ENCODE results near the gene YIPF4.
"Not testable (repeated sequence)": the region's sequence is repeated elsewhere in the genome, so short reads cannot be mapped to it uniquely, and the experiment has no call there.

YIPF4 gene

DNA sequence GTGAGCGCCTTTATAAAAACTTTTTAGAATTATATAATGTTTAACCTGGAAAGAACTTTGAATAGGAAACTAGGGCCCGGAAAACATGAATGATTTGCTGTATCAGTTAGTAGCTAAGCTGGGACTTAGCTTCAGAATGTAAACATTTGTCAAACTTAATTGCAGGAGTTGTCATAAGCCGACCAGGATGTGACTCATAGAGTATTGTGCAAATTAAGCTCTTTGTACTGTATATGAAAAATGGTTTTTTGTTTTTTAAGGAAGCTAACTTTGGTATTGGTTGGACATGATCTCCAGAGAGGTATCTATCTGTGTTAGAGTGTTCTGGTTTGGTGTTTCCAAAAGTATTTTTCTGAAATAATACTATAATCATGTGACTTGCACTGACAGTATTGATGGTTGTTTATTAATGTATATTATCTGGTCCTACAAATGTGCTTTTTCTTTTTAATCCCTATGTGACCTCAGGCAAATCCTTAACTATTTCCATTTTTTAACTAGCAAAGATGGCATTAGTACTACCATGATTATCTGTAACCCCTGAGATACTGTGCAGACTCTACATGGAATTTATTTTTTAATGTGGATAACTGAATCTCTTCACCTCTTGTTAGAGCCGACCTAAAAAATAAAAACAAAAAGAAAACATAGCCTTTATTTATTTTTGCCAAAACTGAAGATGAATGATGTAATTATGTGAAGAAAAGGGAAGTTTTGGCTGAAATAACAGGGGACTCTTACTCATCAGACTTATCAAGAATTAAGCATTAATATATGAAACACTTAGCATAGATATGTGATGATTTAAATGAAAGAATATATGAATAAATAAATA lies 11.7 kb downstream of the YIPF4 start:
- no peak for DNase-seq (ENCODE audit: low read depth in 2 of 2)

DNA sequence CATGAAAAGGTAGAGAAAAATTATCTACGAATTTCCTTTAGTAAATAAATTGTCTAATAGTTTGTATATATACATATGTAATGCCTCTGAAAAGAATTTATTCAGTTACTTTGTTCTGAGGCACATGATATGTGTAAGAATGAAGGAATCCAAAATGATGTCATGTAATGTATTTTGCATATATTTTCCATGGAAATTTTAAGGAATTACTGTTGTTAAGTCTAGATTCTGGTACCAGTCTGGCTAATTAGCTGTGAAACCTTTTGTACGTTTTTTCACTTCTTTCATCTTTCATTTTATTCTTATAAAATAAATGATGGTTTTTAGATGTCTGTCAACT lies 12.3 kb downstream of the YIPF4 start:
- DNase-seq (ENCODE audit: low read depth in 2 of 2) = no peak

DNA sequence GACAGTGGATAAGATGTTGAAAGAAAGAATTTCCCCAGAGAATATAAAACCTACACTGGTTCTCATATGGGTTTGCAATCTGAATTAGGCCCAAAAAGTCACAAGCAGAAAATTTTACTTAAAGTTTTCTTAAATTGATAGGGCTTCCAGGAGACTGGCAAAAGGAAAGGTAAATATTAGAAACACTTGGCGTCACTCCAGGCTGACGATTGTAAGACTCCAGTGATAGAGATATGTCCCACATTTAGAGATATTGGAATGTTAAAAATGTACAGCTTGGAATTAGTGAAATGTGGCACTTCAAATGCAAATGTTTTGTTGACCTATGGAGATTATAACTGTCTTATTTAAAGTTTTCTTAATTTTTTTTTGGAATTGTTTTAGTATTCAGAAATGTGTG lies 14.0 kb downstream of the YIPF4 start:
- no peak for DNase-seq (ENCODE audit: low read depth in 2 of 2)

DNA sequence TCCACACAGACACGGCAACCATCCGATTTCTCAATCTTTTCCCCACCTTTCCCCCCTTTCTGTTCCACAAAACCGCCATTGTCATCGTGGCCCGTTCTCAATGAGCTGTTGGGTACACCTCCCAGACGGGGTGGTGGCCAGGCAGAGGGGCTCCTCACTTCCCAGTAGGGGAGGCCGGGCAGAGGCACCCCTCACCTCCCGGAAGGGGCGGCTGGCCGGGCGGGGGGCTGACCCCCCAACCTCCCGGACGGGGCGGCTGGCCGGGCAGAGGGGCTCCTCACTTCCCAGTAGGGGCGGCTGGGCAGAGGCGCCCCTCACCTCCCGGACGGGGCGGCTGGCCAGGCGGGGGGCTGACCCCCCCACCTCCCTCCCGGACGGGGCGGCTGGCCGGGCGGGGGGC lies 15.8 kb downstream of the YIPF4 start:
- DNase-seq (ENCODE audit: low read depth in 2 of 2) = not testable (repeated sequence)

DNA sequence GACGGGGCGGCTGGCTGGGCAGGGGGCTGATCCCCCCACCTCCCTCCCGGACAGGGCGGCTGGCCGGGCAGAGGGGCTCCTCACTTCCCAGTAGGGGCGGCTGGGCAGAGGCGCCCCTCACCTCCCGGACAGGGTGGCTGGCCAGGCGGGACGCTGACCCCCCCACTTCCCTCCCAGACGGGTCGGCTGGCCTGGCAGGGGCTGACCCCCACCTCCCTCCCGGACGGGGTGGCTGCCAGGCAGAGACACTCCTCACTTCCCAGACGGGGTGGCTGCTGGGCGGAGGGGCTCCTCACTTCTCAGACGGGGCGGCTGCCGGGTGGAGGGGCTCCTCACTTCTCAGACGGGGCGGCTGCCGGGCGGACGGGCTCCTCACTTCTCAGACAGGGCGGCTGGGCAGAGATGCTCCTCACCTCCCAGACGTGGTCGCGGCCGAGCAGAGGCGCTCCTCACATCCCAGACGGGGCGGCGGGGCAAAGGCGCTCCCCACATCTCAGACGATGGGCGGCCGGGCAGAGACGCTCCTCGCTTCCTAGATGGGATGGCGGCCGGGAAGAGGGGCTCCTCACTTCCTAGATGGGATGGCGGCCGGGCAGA lies 16.4 kb downstream of the YIPF4 start:
- DNase-seq (ENCODE audit: low read depth in 2 of 2) = not testable (repeated sequence)

DNA sequence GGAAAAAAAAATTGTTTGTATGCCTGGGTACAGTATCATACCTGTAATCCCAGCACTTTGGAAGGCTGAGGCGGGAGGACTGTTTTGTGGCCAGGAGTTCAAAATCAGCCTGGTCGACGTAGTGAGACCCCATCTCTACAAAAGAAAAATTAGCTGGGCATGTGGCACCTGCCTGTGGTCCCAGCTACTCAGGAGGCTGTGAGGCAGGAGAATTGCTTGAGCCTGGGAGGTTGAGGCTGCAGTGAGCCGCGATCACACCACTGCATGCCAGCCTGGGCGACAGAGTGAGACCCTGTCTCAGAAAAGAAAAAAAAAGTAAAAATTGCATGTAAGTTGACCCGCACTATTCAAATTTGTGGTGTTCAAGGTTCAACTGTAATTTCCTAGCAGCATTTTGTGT lies 32.9 kb downstream of the YIPF4 start:
- no peak for DNase-seq (ENCODE audit: low read depth in 2 of 2)

DNA sequence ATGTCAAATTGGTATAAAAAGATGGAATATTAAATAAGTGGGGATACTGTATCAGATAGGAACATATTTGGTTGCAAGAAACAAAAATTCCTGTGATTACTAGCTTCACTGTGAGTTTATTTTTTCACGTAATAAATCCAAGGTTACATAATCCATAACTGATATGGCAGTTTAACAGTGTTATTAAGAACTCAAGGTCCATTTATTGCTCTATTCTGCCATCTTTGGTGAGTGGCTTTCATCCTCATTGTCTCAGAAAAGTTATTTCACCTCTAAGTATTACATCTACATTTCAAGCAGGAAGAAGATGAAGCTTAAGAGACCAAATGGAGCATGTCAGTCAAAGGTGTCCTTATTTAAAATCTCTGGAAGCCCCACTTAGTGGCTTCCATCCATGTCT lies 37.2 kb downstream of the YIPF4 start:
- DNase-seq (ENCODE audit: low read depth in 2 of 2) = no peak

DNA sequence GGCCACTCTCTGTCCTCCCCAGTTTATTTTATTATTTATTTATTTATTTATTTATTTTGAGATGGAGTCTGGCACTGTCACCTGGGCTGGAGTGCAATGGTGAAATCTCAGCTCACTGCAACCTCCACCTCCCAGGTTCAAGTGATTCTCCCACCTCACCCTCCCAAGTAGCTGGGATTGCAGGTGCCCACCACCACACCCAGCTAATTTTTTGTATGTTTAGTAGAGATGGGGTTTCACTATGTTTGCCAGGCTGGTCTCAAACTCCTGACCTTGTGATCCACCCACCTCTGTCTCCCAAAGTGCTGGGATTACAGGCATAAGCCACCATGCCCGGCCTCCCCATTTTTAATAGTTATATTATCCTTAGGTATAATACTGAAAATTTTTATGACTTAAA lies 51.0 kb downstream of the YIPF4 start:
- DNase-seq (ENCODE audit: low read depth in 2 of 2) = not testable (repeated sequence)

DNA sequence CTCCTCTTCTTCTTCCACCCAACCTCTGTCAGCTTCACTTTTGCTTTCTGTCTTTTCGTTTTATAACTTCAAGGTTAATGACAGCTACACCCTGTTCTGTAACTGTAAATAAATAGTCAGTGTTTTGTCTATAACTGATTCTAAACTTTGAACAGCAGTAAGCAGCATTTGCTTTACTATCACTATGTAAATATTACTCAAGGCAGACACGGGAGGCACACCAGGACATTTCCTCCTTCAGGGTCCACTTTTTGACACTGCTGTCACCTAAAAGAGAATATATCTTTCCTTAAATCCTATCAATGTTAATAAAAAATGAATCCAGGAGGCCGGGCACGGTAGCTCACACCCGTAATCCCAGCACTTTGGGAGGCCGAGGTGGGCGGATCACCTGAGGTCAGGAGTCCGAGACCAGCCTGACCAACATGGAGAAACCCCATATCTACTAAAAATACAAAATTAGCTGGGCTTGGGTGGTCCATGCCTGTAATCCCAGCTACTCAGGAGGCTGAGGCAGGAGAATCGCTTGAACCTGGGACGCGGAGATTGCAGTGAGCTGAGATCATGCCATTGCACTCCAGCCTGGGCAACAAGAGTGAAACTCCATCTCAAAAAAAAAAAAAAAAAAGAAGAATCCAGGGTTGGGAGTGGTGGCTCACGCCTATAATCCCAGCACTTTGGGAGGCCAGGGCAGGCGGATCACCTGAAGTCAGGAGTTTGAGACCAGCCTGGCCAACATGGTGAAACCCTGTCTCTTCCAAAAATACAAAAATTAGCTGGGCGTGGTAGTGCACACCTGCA lies 51.7 kb downstream of the YIPF4 start:
- not testable (repeated sequence) for DNase-seq (ENCODE audit: low read depth in 2 of 2)

DNA sequence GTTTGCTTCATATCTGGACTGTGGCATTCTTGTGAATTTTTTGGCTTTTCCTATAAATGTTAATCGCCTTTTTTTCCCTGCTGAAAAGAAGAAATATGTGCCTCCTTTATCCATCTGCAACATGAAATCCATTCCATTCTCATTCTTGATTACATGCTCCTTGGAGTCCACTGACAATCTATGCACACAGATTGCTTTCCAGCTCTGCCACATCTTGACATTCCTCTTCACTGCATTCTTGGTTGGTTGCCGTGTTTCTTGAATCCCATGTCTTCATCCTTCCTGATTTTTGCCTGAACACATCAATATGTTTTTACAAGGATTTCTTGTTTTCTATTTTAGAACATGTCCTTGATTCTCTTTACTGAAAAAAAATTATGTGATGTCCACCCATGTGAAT lies 52.4 kb downstream of the YIPF4 start:
- no peak for DNase-seq (ENCODE audit: low read depth in 2 of 2)

DNA sequence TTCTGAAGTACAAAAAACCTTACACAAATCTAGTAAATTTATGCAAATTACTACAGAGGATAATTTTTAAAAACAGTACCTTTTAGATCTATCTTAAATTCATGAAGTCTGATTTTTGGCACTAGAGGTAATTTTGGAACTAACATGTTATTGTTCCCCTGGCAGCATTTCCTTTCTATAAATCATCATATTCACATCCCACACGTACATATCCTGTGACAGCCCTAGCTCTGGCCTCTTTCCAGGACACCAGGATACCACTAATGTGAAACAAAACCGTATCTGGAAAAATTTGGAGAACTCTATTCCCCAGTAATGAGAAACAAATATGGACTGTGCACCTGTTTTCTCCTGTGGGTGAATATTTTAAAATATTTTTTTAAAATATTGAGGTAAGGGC lies 65.1 kb downstream of the YIPF4 start:
- DNase-seq (ENCODE audit: low read depth in 2 of 2) = no peak

DNA sequence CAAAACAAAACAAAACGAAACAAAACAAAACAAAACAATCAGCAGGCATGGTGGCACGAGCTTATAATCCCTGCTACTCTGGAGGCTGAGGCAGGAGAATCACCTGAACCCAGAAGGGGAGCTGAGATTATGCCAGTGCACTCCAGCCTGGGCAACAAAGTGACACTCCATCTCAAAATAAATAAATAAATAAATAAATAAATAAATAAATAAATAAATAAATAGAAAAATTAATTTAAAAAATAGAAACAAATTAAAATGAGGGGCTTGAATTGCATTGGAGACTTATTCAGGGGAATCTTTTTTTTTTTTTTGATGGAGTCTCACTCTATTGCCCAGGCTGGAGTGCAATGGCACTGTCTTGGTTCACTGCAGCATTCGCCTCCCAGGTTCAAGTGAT lies 73.1 kb downstream of the YIPF4 start:
- not testable (repeated sequence) for DNase-seq (ENCODE audit: low read depth in 2 of 2)

DNA sequence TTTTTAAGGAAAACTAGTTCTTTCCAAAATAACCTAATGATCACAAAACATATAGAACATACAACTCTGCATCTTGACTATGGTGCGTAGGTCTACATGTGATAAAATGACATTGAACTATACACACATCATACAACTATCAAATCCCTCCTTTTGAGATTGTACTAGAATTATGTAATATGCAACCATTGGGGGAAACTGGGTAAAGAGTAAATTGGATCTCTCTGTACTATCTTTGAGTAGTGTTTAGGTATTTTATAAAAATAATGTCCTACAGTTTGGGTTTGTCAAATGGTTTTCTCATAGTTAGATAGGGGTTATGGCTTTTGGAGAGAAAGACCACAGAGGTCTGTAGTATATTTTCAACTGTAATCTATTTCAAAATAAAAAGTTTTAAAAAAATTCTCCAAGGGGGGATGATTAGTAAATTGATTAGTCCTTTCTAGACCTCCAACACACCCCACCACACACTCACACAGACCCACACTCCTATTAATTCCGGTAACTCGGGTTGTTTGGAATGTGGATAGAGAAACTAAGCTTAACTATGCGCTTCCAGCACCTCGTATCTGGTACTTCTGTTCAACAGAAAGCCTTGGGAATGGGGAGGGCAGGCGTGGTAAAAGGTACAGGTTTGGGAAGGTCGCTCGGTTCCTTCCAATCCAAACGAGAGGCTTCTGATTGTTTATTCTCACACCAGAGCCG lies 78.4 kb downstream of the YIPF4 start:
- no peak for DNase-seq (ENCODE audit: low read depth in 2 of 2)

DNA sequence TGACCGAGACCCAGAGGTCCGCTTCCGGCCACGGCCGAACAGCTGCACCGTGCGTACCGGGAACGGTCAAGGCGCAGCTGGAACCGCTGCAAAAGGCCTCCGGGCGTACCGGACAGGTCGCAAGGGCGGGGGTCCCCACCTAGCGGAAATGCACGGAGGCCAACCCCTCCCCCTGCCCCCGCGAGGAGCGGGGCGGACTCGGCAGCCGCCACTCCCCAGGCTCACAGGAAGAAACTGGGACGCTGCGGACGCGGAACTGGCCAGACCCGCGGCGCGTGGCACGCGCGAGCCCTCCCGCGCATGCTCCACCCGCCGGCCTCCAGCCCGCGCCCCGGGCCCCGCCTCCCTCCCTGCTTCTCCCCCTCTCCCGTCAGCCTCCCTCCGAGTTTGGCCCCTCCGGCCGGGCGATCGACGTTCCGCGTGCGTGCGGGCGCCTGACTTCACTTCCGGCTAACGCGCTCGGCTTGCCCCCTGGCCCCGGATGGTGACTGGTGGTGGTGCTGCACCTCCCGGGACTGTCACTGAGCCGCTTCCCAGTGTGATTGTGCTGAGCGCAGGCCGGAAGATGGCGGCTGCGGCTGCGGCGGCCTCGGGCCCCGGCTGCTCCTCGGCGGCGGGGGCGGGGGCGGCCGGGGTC lies 79.1 kb downstream of the YIPF4 start, which contains the start of gene BIRC6:
Gene BIRC6 (plus strand): TSS at position 343 of the 637 bp plus-strand sequence. CDS start 139 bp downstream, at position 482.
- peak; percentile 78 to 95 for DNase-seq (ENCODE audit: low read depth in 2 of 2)

DNA sequence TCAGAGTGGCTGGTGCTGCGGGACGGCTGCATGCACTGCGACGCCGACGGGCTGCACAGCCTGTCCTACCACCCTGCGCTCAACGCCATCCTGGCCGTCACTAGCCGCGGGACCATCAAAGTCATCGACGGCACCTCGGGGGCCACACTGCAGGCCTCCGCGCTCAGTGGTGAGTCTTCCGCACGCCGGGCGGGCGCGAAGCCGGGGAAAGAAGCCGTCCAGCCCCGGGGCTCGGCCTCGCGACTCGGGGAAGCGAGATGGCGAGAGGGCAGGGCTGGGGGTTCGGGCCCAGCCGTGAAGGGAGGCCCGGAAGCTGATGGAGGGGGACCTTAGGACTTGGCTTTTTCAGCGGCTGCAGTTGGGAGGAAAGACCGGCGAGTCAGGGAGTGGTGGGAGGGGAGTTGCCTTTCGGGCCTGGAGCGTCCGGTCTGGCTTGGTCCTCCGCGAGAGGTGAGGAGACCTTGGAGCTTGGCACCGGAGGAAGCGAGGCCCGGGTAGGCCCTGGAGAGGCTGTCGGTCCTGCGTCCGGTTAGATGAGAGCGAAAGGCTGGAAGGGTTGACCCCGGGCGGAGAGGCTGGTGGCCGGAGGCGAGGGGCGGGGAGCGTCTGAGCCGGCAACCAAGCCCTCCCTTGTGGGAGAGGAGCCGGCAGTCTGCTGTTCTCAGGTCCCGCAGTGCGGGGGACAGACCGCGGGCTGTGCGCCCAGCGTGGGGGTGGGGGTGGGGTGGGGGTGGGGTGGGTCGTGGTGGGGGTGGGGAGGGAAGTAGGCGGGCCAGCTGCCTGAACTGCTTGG lies 79.8 kb downstream of the YIPF4 start:
- DNase-seq (ENCODE audit: low read depth in 2 of 2) = peak; percentile 8 to 26

DNA sequence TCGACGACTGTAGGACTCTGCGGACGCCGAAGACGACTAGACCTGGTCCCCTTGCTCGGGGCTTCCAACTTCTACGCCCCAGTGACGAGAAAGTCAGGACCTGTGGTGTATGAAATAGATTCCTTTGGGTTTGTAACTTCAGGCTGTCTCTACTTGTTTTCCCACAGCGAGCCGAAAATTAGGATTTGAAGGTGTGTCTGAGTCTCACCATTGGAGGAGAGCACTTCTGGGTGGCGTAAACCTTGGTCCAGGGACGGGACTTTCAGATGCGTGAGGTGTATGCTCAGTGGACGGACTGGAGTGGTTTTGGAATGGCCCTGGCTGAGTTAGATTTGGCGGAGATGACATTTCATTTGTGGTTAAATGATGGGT lies 80.4 kb downstream of the YIPF4 start:
- DNase-seq (ENCODE audit: low read depth in 2 of 2) = no peak

DNA sequence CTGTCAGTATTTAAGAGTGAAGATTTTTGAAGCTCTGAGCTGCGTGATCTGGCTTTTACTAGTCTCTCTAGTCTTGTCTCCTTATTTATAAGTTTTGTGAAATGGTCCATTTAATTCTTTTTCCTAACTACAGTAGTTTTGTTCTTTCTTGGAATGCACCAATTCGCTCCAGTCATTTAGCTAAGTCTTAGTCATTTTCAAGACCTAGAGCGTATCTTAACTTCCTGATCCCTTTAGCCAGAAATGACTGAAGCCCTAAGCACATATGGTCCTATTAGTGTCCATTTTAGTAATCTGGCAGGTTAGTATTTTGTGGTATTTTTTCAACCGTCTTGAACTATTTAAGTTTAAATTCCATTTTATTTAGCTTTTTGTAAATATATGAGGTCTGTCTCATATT lies 82.7 kb downstream of the YIPF4 start:
- no peak for DNase-seq (ENCODE audit: low read depth in 2 of 2)

DNA sequence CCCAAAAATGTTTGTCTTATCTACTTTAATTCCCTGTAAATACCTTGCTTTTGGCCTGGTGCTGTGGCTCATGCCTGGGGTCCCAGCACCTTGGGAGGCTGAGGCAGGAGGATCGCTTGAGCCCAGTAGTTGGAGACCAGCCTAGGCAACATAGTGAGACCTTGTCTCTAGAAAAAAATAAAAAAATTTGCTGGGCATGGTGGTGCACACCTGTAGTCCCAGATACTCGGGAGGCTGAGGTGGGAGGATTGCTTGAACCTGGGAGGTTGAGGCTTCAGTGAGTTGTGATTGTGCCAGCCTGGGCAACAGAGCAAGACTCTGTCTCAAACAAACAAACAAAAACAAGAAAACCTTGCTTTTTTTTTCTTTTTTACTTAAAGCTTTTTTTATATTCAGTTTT lies 85.3 kb downstream of the YIPF4 start:
- not testable (repeated sequence) for DNase-seq (ENCODE audit: low read depth in 2 of 2)

DNA sequence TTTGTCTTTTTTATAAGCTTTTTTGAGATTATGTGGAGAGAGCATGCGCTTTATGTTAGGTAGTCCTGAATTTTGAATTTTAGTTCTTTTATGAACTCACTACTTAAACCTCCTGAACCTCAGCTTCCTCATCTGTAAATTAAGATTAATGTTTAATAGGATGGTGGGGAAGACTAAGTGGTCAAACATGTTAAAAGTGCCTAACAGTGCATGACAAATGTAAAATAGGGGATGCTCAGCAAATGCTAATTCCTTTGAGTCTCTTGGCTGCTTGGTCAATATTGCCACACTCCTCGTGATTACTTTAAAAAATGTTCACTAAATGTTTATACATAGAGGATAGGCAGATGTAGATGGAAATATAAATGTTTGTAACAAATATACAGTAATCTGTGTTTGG lies 85.9 kb downstream of the YIPF4 start:
- no peak for DNase-seq (ENCODE audit: low read depth in 2 of 2)

DNA sequence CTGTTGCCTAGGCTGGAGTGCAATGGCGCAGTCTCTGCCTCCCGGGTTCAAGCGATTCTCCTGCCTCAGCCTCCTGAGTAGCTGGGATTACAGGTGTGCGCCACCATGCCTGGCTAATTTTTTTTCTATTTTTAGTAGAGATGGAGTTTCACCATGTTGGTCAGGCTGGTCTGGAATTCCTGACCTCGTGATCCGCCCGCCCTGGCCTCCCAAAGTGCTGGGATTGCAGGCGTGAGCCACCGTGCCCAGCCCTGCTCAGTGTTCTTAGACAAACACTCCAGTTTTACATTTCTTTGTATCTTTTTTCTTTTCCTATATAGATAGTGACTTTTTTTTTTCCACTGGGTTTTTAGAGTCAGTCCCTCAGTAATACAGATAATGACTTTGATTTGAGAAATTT lies 86.6 kb downstream of the YIPF4 start:
- not testable (repeated sequence) for DNase-seq (ENCODE audit: low read depth in 2 of 2)

DNA sequence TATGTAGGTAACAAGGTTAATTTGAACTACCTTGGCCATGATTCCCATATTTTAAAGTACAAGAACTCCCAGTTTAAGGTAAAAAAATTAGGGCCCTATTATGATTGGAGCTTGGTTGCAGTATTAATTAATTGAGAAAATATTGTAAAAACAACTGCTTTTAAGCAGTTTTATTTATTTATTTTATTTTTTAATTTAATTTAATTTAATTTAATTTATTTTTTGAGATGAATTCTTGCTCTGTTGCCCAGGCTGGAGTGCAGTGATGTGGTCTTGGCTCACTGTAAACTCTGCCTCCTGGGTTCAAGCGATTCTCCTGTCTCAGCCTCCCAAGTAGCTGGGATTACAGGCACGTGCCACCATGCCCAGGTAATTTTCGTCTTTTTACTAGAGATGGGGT lies 88.0 kb downstream of the YIPF4 start:
- not testable (repeated sequence) for DNase-seq (ENCODE audit: low read depth in 2 of 2)

Data from stimulated activated CD4-positive, alpha-beta T cell treated with anti-CD3 and anti-CD28 coated beads, Interleukin-1b, Interleukin-23, amount 100 ng/mL, for 4 hours (primary cell).